ENCODE data around the gene TMEM250. TPM values are rescaled to one million over a fixed set of nuclear protein-coding genes. Genes with fewer than 3 reads are reported as not detected.
"Not testable (repeated sequence)": the region's sequence is repeated elsewhere in the genome, so short reads cannot be mapped to it uniquely, and the experiment has no call there.

TMEM250 gene
- total RNA-seq, result 10 to 100 TPM; 51.0 to 59.3 TPM
- long read RNA-seq, transcript TMEM250-204 (3 exons, 1,981 nt), result minor isoform, 6 of 245 reads
- long read RNA-seq, transcript TMEM250-201 (2 exons, 2,823 nt), result major isoform, 81 of 245 reads
- long read RNA-seq, partial matches to known transcripts, result 5 of 245 reads
- long read RNA-seq, other reads (novel, unspliced or antisense), result 153 of 245 reads

- peak; percentile 96 to 97 for DNase-seq
- intact Hi-C loops (cut with DNase I, micrococcal nuclease), result no loop called here
- peak; percentile 79 for ATAC-seq
Observed at GRCh38 chr9:136118320-136119060, at the start of gene TMEM250. TMEM250 (minus strand) TSS chr9:136118875; CDS start chr9:136116900, 1,975 bp downstream.

GRCh38 chr9:136163248-136163850, 44.7 kb upstream of the TMEM250 start:
- DNase-seq, result no peak
- intact Hi-C loops (cut with DNase I, micrococcal nuclease), result no loop called here
- ATAC-seq, result no peak

- ATAC-seq (no peak), DNase-seq (no peak)
- intact Hi-C loops (cut with DNase I, micrococcal nuclease), result no loop called here
Observed at GRCh38 chr9:136160995-136161610, 42.4 kb upstream of the TMEM250 start.

- ATAC-seq (no peak), DNase-seq (no peak)
- intact Hi-C loops (cut with DNase I, micrococcal nuclease), result no loop called here
Observed at GRCh38 chr9:136160381-136160841, 41.7 kb upstream of the TMEM250 start.

- ATAC-seq (no peak), DNase-seq (no peak)
- intact Hi-C loops (cut with DNase I, micrococcal nuclease), result no loop called here
Observed at GRCh38 chr9:136159851-136160250, 41.2 kb upstream of the TMEM250 start.

GRCh38 chr9:136157477-136158265, 39.0 kb upstream of the TMEM250 start:
- intact Hi-C loops (cut with DNase I, micrococcal nuclease), result no loop called here
- no peak for DNase-seq
- no peak for ATAC-seq

GRCh38 chr9:136156209-136157120, 37.8 kb upstream of the TMEM250 start:
- DNase-seq, result no peak

GRCh38 chr9:136155576-136155975, 36.9 kb upstream of the TMEM250 start:
- ATAC-seq (no peak), DNase-seq (no peak)
- intact Hi-C loops (cut with DNase I, micrococcal nuclease), result no loop called here

More at GRCh38 chr9:136156209-136157120, 37.8 kb upstream of the TMEM250 start:
- intact Hi-C loops (cut with DNase I, micrococcal nuclease), result no loop called here
- no peak for ATAC-seq

- intact Hi-C loops (cut with DNase I, micrococcal nuclease), result no loop called here
- ATAC-seq (no peak), DNase-seq (no peak)
Observed at GRCh38 chr9:136154943-136155342, 36.3 kb upstream of the TMEM250 start.

- no peak for DNase-seq
- peak; percentile 40 for ATAC-seq
- intact Hi-C loops (cut with DNase I, micrococcal nuclease), result no loop called here
Observed at GRCh38 chr9:136153381-136154065, 34.8 kb upstream of the TMEM250 start.

GRCh38 chr9:136152931-136153330, 34.3 kb upstream of the TMEM250 start:
- ATAC-seq (no peak), DNase-seq (no peak)
- intact Hi-C loops (cut with DNase I, micrococcal nuclease), result no loop called here

GRCh38 chr9:136152543-136152866, 33.8 kb upstream of the TMEM250 start:
- intact Hi-C loops (cut with DNase I, micrococcal nuclease), result no loop called here
- DNase-seq (no peak), ATAC-seq (no peak)

- ATAC-seq (no peak), DNase-seq (no peak)
- intact Hi-C loops (cut with DNase I, micrococcal nuclease), result no loop called here
Observed at GRCh38 chr9:136151848-136152542, 33.3 kb upstream of the TMEM250 start.

- DNase-seq (no peak), ATAC-seq (no peak)
- intact Hi-C loops (cut with DNase I, micrococcal nuclease), result no loop called here
Observed at GRCh38 chr9:136151214-136151804, 32.6 kb upstream of the TMEM250 start.

- DNase-seq; intact Hi-C loops (cut with DNase I, micrococcal nuclease); ATAC-seq: not testable (repeated sequence)
Observed at GRCh38 chr9:136150664-136151213, 32.1 kb upstream of the TMEM250 start.

- ATAC-seq, result no peak
- no peak for DNase-seq
- intact Hi-C loops (cut with DNase I, micrococcal nuclease), result no loop called here
Observed at GRCh38 chr9:136149853-136150252, 31.2 kb upstream of the TMEM250 start.
